ENCODE measurements around the gene COL23A1. TPM values are rescaled to one million over a fixed set of nuclear protein-coding genes. Genes with fewer than 3 reads are reported as not detected.

The COL23A1 gene
- total RNA-seq, 4 donors from 2014 or later, result 0.44 to 0.65 (median 0.57) TPM; not detected in 1

DNA sequence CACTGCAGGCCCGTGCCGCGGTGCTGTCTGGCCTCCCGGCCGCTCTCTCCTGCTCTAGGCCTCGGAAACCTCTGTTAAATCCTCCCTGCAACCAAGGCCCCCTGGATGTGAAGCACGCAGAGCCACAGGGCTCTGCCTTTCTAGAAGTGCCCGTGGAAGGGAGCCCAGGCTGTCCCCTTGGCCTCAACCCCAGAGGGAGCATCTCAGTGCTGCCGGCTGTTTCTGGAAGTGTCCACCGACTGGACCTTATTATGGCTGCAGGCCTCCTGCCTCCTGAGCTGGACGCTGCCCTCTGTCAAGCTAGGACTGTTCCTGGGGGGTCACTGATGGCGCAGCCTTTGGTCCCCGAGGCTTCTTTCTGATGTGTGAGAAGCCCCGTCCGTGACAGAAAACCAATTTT, 317.2 kb downstream of the COL23A1 start:
- TF ChIP-seq CTCF (IDR thresholded peaks at IDR 0.05; ENCODE audit: low read depth), result no peak

GRCh38 chr5:178272591-178272990, 317.6 kb downstream of the COL23A1 start:
- no peak for TF ChIP-seq CTCF (IDR thresholded peaks at IDR 0.05; ENCODE audit: low read depth)

GRCh38 chr5:178271726-178272479, 318.3 kb downstream of the COL23A1 start:
- no peak for TF ChIP-seq CTCF (IDR thresholded peaks at IDR 0.05; ENCODE audit: low read depth)

- TF ChIP-seq CTCF (IDR thresholded peaks at IDR 0.05; ENCODE audit: low read depth), result no peak
These were observed 319.0 kb downstream of the COL23A1 start for GRCh38 chr5:178271231-178271630.

- TF ChIP-seq CTCF (IDR thresholded peaks at IDR 0.05; ENCODE audit: low read depth), result no peak
These were observed 320.7 kb downstream of the COL23A1 start for GRCh38 chr5:178269499-178269898.

- no peak for TF ChIP-seq CTCF (IDR thresholded peaks at IDR 0.05; ENCODE audit: low read depth)
These were observed 322.3 kb downstream of the COL23A1 start for GRCh38 chr5:178267876-178268275.

DNA sequence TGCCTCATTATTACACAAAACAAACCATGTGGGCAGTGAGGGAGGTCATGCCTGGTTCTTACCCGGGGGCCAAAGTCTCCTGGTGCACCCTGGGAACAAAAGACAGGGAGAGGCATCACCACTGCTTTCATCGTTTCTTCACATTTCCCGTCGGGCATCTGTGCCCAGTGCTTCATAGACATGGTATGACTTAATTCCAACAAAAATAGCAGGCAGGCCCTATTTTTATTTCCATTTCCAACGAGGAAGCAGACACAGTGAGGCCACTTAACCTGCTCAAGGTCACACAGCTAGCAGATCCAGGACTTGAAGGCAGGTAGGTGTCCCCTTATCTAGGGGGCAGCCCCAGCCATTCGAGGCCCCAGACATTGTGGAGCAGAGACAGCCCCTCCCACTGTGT, 322.9 kb downstream of the COL23A1 start:
- no peak for TF ChIP-seq CTCF (IDR thresholded peaks at IDR 0.05; ENCODE audit: low read depth)
